ENCODE measurements around the gene TNP2. TPM values are rescaled to one million over a fixed set of nuclear protein-coding genes. Genes with fewer than 3 reads are reported as not detected.
"Not testable (repeated sequence)": the region's sequence is repeated elsewhere in the genome, so short reads cannot be mapped to it uniquely, and the experiment has no call there.

The TNP2 gene
- polyA plus RNA-seq, 4 donors = not detected

GRCh38 chr16:11301645-11302501, 32.7 kb upstream of the TNP2 start:
- DNase-seq (ENCODE audit: low read depth in 4 of 4, low spot score in 3 of 4) = no peak

DNA sequence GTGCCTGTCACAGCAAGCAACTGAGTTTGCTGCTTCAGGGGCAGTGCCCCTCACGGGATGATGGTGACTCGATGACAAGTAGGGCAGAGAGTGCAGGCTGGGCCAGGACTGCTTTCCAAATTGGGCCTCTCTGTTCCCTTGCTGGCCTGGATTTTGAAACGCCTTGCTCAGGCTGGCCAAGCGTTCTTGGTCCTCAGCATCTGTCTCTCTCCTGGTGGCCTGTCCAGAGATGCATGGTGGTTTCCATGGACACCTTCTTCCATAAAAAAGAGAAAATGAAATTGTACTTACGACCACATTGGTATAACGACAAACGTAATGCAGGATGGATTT, 31.4 kb upstream of the TNP2 start:
- DNase-seq (ENCODE audit: low read depth in 4 of 4, low spot score in 3 of 4) = no peak

- no peak for DNase-seq (ENCODE audit: low read depth in 4 of 4, low spot score in 3 of 4)
These were observed 30.9 kb upstream of the TNP2 start for GRCh38 chr16:11299865-11300559.

DNA sequence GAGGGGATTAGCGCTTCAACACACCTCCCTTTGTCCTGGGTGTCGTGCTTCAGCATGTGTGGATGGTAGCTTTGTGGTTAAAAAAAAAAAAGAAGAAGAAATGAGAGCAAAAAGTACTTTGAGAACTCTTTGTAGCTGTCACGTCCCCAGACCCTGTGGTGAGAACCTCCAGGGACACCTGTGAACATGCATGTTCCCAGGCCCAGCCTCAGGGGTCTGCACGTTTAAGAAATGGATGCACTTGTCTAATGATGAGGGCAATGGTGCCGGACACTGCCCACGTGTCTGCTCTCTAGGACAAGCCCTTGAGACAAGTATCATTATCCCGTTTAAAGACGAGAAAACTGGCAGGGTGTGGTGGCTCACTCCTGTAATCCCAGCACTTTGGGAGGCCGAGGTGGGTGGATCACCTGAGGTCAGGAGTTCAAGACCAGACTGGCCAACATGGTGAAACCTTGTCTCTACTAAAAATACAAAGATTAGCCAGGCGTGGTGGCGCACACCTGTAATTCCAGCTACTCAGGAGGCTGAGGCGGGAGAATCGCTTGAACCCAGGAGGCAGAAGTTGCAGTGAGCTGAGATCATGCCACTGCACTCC, 29.9 kb upstream of the TNP2 start:
- not testable (repeated sequence) for DNase-seq (ENCODE audit: low read depth in 4 of 4, low spot score in 3 of 4)

- no peak for DNase-seq (ENCODE audit: low read depth in 4 of 4, low spot score in 3 of 4)
These were observed 29.2 kb upstream of the TNP2 start for GRCh38 chr16:11298143-11298900.

GRCh38 chr16:11297492-11298142, 28.5 kb upstream of the TNP2 start:
- no peak for DNase-seq (ENCODE audit: low read depth in 4 of 4, low spot score in 3 of 4)

GRCh38 chr16:11296706-11297491, 27.8 kb upstream of the TNP2 start:
- DNase-seq (ENCODE audit: low read depth in 4 of 4, low spot score in 3 of 4) = no peak

GRCh38 chr16:11296351-11296705, 27.2 kb upstream of the TNP2 start:
- no peak for DNase-seq (ENCODE audit: low read depth in 4 of 4, low spot score in 3 of 4)

DNA sequence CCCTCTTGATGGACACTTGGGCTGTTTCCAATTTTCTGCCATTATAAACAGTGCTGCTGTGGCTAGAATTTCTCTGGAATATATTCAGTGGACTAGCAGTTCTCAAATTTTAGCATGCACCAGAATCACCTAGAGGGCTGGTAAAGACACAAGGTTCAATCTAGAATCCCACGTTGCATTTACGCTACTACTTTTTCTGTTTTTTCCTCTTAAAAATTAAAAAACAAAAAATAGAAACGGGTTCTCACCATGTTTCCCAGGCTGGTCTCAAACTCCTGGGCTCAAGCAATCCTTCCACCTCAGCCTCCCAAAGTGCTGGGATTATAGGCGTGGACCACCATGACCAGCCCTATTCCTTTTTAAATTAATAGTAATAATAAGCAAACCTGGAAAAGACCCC, 26.5 kb upstream of the TNP2 start:
- DNase-seq (ENCODE audit: low read depth in 4 of 4, low spot score in 3 of 4) = no peak

DNA sequence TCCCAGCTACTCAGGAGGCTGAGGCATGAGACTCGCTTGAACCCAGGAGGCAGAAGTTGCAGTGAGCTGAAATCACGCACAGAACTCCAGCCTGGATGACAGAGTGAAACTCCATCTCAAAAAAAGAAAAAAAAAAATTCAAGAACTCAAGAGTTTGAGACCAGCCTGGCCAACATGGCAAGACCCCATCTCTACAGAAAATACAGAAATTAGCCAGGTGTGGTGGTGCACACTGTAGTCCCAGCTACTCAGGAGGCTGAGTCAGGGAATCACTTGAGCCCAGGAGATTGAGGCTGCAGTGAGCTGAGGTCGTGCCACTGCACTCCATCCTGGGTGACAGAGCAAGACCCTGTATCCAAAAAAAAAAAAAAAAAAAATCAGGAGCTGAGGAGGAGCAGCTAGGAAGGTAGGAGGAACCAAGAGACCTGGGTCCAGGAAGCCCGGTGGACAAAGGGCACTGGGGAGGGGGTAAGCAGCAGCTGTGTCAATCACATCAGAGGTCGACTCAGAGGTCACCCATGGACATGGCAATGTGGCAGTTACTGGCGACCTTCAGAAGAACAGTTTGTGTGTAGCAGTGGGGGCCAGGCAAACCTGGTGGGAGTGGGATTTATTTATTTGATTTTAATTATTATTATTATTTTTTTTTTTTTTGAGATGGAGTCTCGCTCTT, 23.1 kb upstream of the TNP2 start:
- no peak for DNase-seq (ENCODE audit: low read depth in 4 of 4, low spot score in 3 of 4)

DNA sequence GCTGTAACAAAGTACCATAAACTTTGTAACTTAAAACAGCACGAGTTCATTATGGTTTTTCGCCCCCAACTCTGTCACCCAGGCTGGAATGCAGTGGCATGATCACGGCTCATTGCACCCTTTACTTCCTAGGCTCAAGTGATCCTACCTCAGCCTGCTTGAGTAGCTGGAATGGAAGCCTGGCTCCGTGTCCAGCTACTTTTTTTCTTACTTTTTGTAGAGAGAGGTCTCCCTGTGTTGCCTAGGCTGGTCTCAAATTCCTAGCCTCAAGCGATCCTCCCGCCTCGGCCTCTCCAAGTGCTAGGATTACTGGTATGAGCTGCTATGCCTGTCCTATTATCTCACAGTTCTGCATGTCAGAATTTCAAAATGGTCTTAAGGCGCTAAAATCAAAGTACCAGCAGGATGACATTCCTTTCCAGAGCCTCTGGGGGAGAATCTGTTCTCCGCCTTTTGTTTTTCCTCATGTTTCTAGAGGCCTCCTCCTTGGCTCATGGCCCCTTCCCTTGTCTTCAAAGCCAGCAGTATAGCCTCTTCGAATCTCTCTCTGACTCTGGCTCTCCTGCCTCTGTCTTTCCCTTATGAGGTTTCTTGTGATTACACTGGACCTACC, 22.1 kb upstream of the TNP2 start:
- no peak for DNase-seq (ENCODE audit: low read depth in 4 of 4, low spot score in 3 of 4)

DNA sequence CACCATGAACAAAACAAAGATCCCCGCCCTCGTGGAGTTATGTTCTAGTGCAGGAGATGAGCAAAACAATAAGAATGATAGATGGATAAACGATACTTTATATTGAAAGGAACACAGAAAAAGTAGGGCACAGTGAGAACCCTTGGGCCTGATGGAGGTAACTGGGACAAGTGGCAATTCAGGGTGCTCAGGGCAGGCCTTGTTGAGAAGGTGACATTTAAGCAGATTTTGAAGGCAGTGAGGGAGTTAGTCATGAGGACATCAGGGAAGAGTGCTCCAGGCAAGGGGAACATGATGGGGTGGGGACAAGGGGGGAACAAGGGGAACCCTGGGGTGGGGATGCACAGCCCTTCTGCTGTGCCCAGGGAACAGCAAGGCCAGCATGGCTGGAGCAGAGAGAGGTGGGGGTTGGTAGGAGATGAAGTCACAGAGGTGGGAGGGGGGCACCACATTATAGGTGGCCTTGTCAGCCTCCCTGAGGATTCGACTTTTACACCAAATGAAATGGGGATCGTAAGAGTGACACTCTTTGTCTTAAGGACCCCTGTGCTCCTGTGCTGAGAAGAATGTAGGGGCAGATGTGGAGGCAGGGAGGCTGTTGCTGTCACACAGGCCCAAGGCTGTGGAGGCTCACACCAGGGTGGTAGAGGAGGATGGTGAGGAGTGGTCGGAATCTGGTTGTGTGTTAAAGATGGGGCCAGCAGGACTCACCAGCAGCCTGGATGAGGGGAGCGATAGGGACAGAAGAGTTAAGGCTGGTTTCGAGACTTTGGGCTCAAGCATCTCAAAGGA, 21.2 kb upstream of the TNP2 start:
- no peak for DNase-seq (ENCODE audit: low read depth in 4 of 4, low spot score in 3 of 4)

DNA sequence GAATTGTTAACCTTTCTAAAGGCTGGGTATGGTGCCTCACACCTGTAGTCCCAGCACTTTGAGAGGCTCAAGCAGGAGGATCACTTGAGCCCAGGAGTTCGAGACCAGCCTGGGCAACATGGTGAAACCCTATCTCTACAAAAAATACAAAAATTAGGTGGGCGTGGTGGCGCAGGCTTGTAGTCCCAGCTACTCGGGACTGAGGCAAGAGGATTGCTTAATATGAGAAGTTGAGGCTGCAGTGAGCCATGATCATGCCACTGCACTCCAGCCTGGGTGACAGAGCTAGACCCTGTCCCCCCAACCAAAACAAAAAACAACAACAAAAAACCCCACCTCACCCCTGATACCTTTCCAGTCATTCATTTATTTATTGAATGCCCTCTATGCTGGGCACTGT, 20.6 kb upstream of the TNP2 start:
- not testable (repeated sequence) for DNase-seq (ENCODE audit: low read depth in 4 of 4, low spot score in 3 of 4)

- DNase-seq (ENCODE audit: low read depth in 4 of 4, low spot score in 3 of 4) = no peak
These were observed 20.1 kb upstream of the TNP2 start for GRCh38 chr16:11289202-11289601.

DNA sequence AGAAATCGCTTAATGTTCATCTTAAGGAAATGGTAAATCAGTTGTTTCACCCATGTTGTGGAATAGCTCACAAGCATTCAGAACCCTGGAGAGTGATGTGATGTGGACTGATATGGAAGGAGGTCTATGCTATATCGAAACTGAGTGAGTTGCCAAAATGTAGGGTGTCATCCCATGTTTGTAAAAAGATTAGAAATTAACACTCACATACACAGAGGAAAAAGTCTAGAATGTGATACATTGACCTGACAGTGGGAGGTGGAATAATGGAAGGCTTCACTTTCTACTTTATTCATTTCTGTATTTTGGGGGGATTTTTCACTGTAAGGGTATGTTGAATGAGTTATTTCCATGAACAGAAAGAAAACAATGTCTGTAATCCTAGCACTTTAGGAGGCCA, 16.7 kb upstream of the TNP2 start:
- no peak for DNase-seq (ENCODE audit: low read depth in 4 of 4, low spot score in 3 of 4)

- DNase-seq (ENCODE audit: low read depth in 4 of 4, low spot score in 3 of 4) = no peak
These were observed 14.7 kb upstream of the TNP2 start for GRCh38 chr16:11283820-11284248.

- no peak for DNase-seq (ENCODE audit: low read depth in 4 of 4, low spot score in 3 of 4)
These were observed 11.7 kb upstream of the TNP2 start, which contains the start of gene PRM1 for GRCh38 chr16:11280616-11281522. Gene PRM1, minus strand, starts transcription at chr16:11281330. Its CDS starts 92 bp downstream, at chr16:11281238.

All from right renal pelvis (tissue), 4 donors.